HEK293 (cell line): ENCODE measurements around the gene KIAA1755.

Experiments
- CTCF ChIA-PET: fragments of 350-600 bp; formaldehyde crosslinking; extraction: SDS; loops from one replicate; lab custom pipeline; 2021; ENCODE audit warnings: antibody characterized with exemption; lab: Yijun Ruan, JAX
- POLR2A ChIA-PET: fragments of 300-600 bp; formaldehyde crosslinking; extraction: SDS; loops from one replicate; lab custom pipeline; 2020; ENCODE audit warnings: antibody characterized with exemption, inconsistent platforms; lab: Yijun Ruan, JAX
- H3K27ac ChIP-seq: fragments of 200-500 bp; sonication (Bioruptor generic); 2 replicates; pipeline ENCODE4 v1.5.1; 2014; ENCODE audit warnings: low read depth, low read length, control low read depth, inconsistent platforms; ENCODE audit errors: extremely low read depth
- H3K36me3 ChIP-seq, 2 experiments: fragments of 200-500 bp in 1 of 2; sonication (Bioruptor generic) in 1 of 2; 1 replicate in 1 of 2; 2 replicates in 1 of 2; pipeline ENCODE4 v1.5.1; 2014 to 2017; ENCODE audit warnings: inconsistent platforms in 2 of 2, low read length in 2 of 2; ENCODE audit not compliant: control insufficient read depth in 2 of 2, insufficient read depth in 1 of 2
- H3K4me1 ChIP-seq: fragments of 200-500 bp; sonication (Bioruptor generic); 2 replicates; pipeline ENCODE4 v1.5.1; 2014; ENCODE audit warnings: mild to moderate bottlenecking, low read length, inconsistent platforms; ENCODE audit not compliant: control insufficient read depth, insufficient read depth
- H3K4me3 ChIP-seq: 2 replicates; pipeline ENCODE4 v1.5.1; 2011; ENCODE audit warnings: low read depth, mild to moderate bottlenecking, control low read depth, low read length, moderate library complexity
- H3K9me3 ChIP-seq: fragments of 200-500 bp; sonication (Bioruptor generic); 2 replicates; pipeline ENCODE4 v1.5.1; 2014; ENCODE audit warnings: low read depth, low read length, inconsistent platforms; ENCODE audit not compliant: control insufficient read depth, insufficient read depth
- HOXD13 ChIP-seq: sonication (generic); formaldehyde crosslinking; IDR thresholded peaks from 2 replicates; pipeline ENCODE4 v1.8.0; 2022; ENCODE audit warnings: missing genetic modification reagents, borderline replicate concordance
- OVOL3 ChIP-seq: fragments of 450-650 bp; formaldehyde crosslinking; IDR thresholded peaks from 2 replicates; pipeline ENCODE4 v1.5.1; 2016; ENCODE audit warnings: missing biosample characterization, missing genetic modification characterization
- PRDM4 ChIP-seq: fragments of 450-650 bp; formaldehyde crosslinking; IDR thresholded peaks from 2 replicates; pipeline ENCODE4 v1.5.1; 2017; ENCODE audit warnings: missing biosample characterization, missing genetic modification characterization
- ZBTB1 ChIP-seq: fragments of 450-650 bp; formaldehyde crosslinking; IDR thresholded peaks from 2 replicates; pipeline ENCODE4 v1.5.1; 2016; ENCODE audit warnings: missing biosample characterization, missing genetic modification characterization
- ZNF133 ChIP-seq: fragments of 450-650 bp; formaldehyde crosslinking; IDR thresholded peaks from 2 replicates; pipeline ENCODE4 v1.5.1; 2016; ENCODE audit warnings: missing biosample characterization, missing genetic modification characterization
- ZNF423 ChIP-seq: fragments of 450-650 bp; formaldehyde crosslinking; IDR thresholded peaks from 2 replicates; pipeline ENCODE4 v1.5.1; 2016; ENCODE audit warnings: missing biosample characterization, missing genetic modification characterization
- ZNF48 ChIP-seq: fragments of 450-650 bp; formaldehyde crosslinking; IDR thresholded peaks from 2 replicates; pipeline ENCODE4 v1.5.1; 2016; ENCODE audit warnings: missing biosample characterization, missing genetic modification characterization
- ZNF514 ChIP-seq: fragments of 450-650 bp; formaldehyde crosslinking; IDR thresholded peaks from 2 replicates; pipeline ENCODE4 v1.5.1; 2016; ENCODE audit warnings: missing biosample characterization, missing genetic modification characterization
- ZNF529 ChIP-seq: fragments of 450-650 bp; formaldehyde crosslinking; IDR thresholded peaks from 2 replicates; pipeline ENCODE4 v1.5.1; 2017; ENCODE audit warnings: missing genetic modification characterization, missing biosample characterization; ENCODE audit not compliant: insufficient replicate concordance
- ZNF645 ChIP-seq: fragments of 450-650 bp; formaldehyde crosslinking; IDR thresholded peaks from 2 replicates; pipeline ENCODE4; 2016; ENCODE audit warnings: missing biosample characterization, missing genetic modification characterization
- ZNF747 ChIP-seq: fragments of 450-650 bp; formaldehyde crosslinking; IDR thresholded peaks from 2 replicates; pipeline ENCODE4 v1.5.1; 2016; ENCODE audit warnings: missing biosample characterization, missing genetic modification characterization
- ZNF837 ChIP-seq: fragments of 450-650 bp; formaldehyde crosslinking; IDR thresholded peaks from 2 replicates; pipeline ENCODE4 v1.5.1; 2016; ENCODE audit warnings: missing biosample characterization, missing genetic modification characterization
- TF ChIP-seq, protein P1 (sequence below): fragments of 450-650 bp; formaldehyde crosslinking; IDR thresholded peaks from 2 replicates; pipeline ENCODE4 v1.5.1; 2016; ENCODE audit warnings: missing biosample characterization, missing genetic modification characterization
- TF ChIP-seq, protein P2 (sequence below): fragments of 450-650 bp; formaldehyde crosslinking; IDR thresholded peaks from 2 replicates; pipeline ENCODE4 v1.5.1; 2016; ENCODE audit warnings: missing biosample characterization, missing genetic modification characterization, low read depth
- TF ChIP-seq, protein P3 (sequence below): fragments of 450-650 bp; formaldehyde crosslinking; IDR thresholded peaks from 2 replicates; pipeline ENCODE4 v1.5.1; 2016; ENCODE audit warnings: missing biosample characterization, missing genetic modification characterization
- TF ChIP-seq, protein P4 (sequence below): sonication (generic); formaldehyde crosslinking; IDR thresholded peaks from 2 replicates; pipeline ENCODE4 v1.8.1; 2022; ENCODE audit warnings: mild to moderate bottlenecking, moderate library complexity, missing genetic modification reagents

Gene KIAA1755

GRCh38 chr20:38190936-38191371 lies 69.6 kb downstream of the KIAA1755 start (continued):
- TF ChIP-seq ZNF529 (tag by site-specific recombination) (no peak), HOXD13 (no peak), ZBTB1 (tag by site-specific recombination) (no peak)

DNA sequence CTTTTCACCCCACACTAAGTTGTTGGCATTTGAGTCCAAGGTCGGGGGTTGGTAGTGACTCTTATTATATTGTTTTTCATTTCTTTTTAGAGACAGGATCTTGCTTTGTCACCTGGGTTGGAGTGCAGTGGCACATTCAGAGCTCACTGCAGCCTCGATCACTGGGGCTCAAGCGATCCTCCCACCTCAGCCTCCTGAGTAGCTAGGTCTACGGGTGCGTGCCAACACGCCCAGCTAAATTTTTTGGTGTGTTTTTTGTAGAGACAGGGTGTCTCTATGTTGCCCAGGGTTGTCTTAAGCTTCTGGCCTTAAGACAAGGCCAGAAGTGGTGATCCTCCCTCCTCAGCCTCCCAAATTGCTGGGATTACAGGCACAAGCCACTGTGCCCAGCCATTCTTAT lies 70.4 kb downstream of the KIAA1755 start:
- no peaks in the 10 kb centered on the region for H3K36me3 ChIP-seq
- no peaks in the 10 kb centered on the region for H3K9me3 ChIP-seq
- POLR2A ChIA-PET = no interaction called here
- no peak overlapping the region for H3K27ac ChIP-seq
- no peaks in the 10 kb centered on the region for H3K4me1 ChIP-seq
- CTCF ChIA-PET = interaction anchor here (0.6 to 1.6 kb wide), 5 partner anchors 19 to 149 kb away, joined by 3 to 7 read pairs (median 4); partner anchors contain the start of gene TGM2
- H3K4me3 ChIP-seq = no peak overlapping the region
- TF ChIP-seq, protein P1, sequence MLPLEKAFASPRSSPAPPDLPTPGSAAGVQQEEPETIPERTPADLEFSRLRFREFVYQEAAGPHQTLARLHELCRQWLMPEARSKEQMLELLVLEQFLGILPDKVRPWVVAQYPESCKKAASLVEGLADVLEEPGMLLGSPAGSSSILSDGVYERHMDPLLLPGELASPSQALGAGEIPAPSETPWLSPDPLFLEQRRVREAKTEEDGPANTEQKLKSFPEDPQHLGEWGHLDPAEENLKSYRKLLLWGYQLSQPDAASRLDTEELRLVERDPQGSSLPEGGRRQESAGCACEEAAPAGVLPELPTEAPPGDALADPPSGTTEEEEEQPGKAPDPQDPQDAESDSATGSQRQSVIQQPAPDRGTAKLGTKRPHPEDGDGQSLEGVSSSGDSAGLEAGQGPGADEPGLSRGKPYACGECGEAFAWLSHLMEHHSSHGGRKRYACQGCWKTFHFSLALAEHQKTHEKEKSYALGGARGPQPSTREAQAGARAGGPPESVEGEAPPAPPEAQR (tag by site-specific recombination) = no peak
- TF ChIP-seq ZNF645 (tag by site-specific recombination) (no peak), PRDM4 (tag by site-specific recombination) (no peak), ZNF48 (tag by site-specific recombination) (no peak), ZNF514 (no peak), ZNF837 (tag by site-specific recombination) (no peak), OVOL3 (tag by site-specific recombination) (no peak), ZNF133 (tag by site-specific recombination) (no peak), ZNF747 (no peak), ZNF423 (tag by site-specific recombination) (no peak)
- TF ChIP-seq, protein P2, sequence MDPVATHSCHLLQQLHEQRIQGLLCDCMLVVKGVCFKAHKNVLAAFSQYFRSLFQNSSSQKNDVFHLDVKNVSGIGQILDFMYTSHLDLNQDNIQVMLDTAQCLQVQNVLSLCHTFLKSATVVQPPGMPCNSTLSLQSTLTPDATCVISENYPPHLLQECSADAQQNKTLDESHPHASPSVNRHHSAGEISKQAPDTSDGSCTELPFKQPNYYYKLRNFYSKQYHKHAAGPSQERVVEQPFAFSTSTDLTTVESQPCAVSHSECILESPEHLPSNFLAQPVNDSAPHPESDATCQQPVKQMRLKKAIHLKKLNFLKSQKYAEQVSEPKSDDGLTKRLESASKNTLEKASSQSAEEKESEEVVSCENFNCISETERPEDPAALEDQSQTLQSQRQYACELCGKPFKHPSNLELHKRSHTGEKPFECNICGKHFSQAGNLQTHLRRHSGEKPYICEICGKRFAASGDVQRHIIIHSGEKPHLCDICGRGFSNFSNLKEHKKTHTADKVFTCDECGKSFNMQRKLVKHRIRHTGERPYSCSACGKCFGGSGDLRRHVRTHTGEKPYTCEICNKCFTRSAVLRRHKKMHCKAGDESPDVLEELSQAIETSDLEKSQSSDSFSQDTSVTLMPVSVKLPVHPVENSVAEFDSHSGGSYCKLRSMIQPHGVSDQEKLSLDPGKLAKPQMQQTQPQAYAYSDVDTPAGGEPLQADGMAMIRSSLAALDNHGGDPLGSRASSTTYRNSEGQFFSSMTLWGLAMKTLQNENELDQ (tag by site-specific recombination) = no peak
- TF ChIP-seq, protein P3, sequence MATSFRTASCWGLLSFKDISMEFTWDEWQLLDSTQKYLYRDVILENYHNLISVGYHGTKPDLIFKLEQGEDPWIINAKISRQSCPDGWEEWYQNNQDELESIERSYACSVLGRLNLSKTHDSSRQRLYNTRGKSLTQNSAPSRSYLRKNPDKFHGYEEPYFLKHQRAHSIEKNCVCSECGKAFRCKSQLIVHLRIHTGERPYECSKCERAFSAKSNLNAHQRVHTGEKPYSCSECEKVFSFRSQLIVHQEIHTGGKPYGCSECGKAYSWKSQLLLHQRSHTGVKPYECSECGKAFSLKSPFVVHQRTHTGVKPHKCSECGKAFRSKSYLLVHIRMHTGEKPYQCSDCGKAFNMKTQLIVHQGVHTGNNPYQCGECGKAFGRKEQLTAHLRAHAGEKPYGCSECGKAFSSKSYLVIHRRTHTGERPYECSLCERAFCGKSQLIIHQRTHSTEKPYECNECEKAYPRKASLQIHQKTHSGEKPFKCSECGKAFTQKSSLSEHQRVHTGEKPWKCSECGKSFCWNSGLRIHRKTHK (tag by site-specific recombination) = no peak
- TF ChIP-seq, protein P4, sequence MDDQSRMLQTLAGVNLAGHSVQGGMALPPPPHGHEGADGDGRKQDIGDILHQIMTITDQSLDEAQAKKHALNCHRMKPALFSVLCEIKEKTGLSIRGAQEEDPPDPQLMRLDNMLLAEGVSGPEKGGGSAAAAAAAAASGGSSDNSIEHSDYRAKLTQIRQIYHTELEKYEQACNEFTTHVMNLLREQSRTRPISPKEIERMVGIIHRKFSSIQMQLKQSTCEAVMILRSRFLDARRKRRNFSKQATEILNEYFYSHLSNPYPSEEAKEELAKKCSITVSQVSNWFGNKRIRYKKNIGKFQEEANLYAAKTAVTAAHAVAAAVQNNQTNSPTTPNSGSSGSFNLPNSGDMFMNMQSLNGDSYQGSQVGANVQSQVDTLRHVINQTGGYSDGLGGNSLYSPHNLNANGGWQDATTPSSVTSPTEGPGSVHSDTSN = no peak
